Endothelial cell of umbilical vein (primary cell): ENCODE results near the gene AURKAIP1. TPM values are rescaled to one million over a fixed set of nuclear protein-coding genes. Genes with fewer than 3 reads are reported as not detected.

Experiments used
- BruUV-seq: library from RNA; stranded (reverse); fragments of 400-500 nt; replicated peaks from 2 replicates; lab custom pipeline; 2021; lab: Mats Ljungman, UMichigan
- CTCF ChIA-PET: fragments of 300-600, 350-600 bp; sonication (Branson Sonifier 250); formaldehyde crosslinking; loops from one replicate; lab custom pipeline; 2021; ENCODE audit warnings: antibody characterized with exemption, inconsistent platforms; lab: Charles Lee
- POLR2A ChIA-PET: fragments of 300-600, 350-600 bp; sonication (Branson Sonifier 250); formaldehyde crosslinking; loops from one replicate; lab custom pipeline; 2021; ENCODE audit warnings: antibody characterized with exemption, inconsistent platforms; lab: Charles Lee
- DNase-seq: peaks from one replicate; pipeline ENCODE4 v3.0.0-alpha.2; 2011; ENCODE audit warnings: low read depth, low spot score
- FAIRE-seq: peaks from 2 replicates; lab custom pipeline; 2011; peaks lifted over from hg19 to GRCh38; lab: Jason Lieb, UNC
- H2AFZ ChIP-seq: 2 replicates; pipeline ENCODE4 v1.6.0; 2012; ENCODE audit warnings: low read depth, low read length, control low read depth, inconsistent platforms
- H3K27ac ChIP-seq: 2 replicates; pipeline ENCODE4 v1.5.1; 2011; ENCODE audit warnings: low read depth, mild to moderate bottlenecking, control low read depth, low read length, moderate library complexity; ENCODE audit not compliant: insufficient read depth
- H3K27me3 ChIP-seq, 2 experiments: 2 replicates each; pipeline versions ENCODE4 v1.6.0 to v1.6.1; 2011; ENCODE audit warnings: low read length in 2 of 2, mixed read lengths in 1 of 2; ENCODE audit not compliant: control insufficient read depth in 2 of 2, insufficient read depth in 2 of 2
- H3K36me3 ChIP-seq, 2 experiments: 2 replicates in 1 of 2; 3 replicates in 1 of 2; pipeline ENCODE4 v1.5.1; 2011; ENCODE audit warnings: low read length in 2 of 2, mild to moderate bottlenecking in 1 of 2, moderate library complexity in 1 of 2; ENCODE audit not compliant: control insufficient read depth in 2 of 2, insufficient read depth in 2 of 2; ENCODE audit errors: extremely low read depth in 1 of 2
- H3K4me1 ChIP-seq: 3 replicates; pipeline ENCODE4 v1.5.1; 2011; ENCODE audit warnings: mild to moderate bottlenecking, low read length; ENCODE audit not compliant: control insufficient read depth, insufficient read depth; ENCODE audit errors: extremely low read depth
- H3K4me2 ChIP-seq: 2 replicates; pipeline ENCODE4 v1.6.1; 2011; ENCODE audit warnings: low read length, control low read depth, mixed read lengths; ENCODE audit not compliant: insufficient read depth
- H3K4me3 ChIP-seq, 3 experiments: fragments of 200-600 bp in 1 of 3; sonication (generic), shearing (Covaris generic) in 1 of 3; replicated peaks in 1 of 3; 2 replicates each; pipeline ENCODE4 v1.5.1; 2011 to 2016; ENCODE audit warnings: control low read depth in 3 of 3, low read length in 3 of 3, mild to moderate bottlenecking in 2 of 3, inconsistent platforms in 1 of 3, low read depth in 1 of 3, moderate library complexity in 1 of 3; ENCODE audit not compliant: insufficient read depth in 1 of 3
- H3K79me2 ChIP-seq: 2 replicates; pipeline ENCODE4 v1.6.0; 2012; ENCODE audit warnings: low read length, inconsistent platforms; ENCODE audit not compliant: control insufficient read depth, insufficient read depth
- H3K9ac ChIP-seq: replicated peaks from 2 replicates; pipeline ENCODE3; 2011; ENCODE audit warnings: low read length, control low read depth; ENCODE audit not compliant: insufficient read depth; ENCODE audit errors: extremely low read depth
- H3K9me1 ChIP-seq: replicated peaks from 3 replicates; pipeline ENCODE4 v1.6.0; 2011; ENCODE audit warnings: mild to moderate bottlenecking, low read length; ENCODE audit not compliant: control insufficient read depth, insufficient read depth; ENCODE audit errors: extremely low read depth
- H3K9me3 ChIP-seq: replicated peaks from 2 replicates; pipeline ENCODE4 v1.5.1; 2012; ENCODE audit warnings: low read length, inconsistent platforms; ENCODE audit not compliant: control insufficient read depth, insufficient read depth
- H4K20me1 ChIP-seq: replicated peaks from 2 replicates; pipeline ENCODE3; 2011; ENCODE audit warnings: mild to moderate bottlenecking, low read length; ENCODE audit not compliant: control insufficient read depth, insufficient read depth; ENCODE audit errors: extremely low read depth
- CTCF ChIP-seq, 2 donors: IDR thresholded peaks; 1 replicate in 1 of 2; 2 replicates in 1 of 2; pipeline ENCODE4 v1.5.1; 2011; ENCODE audit warnings: low read length in 2 of 2, mild to moderate bottlenecking in 2 of 2, moderate library complexity in 2 of 2, control low read depth in 1 of 2, inconsistent platforms in 1 of 2, low read depth in 1 of 2; ENCODE audit not compliant: insufficient read depth in 1 of 2; ENCODE audit errors: extremely low read depth in 1 of 2
- EZH2 ChIP-seq: IDR thresholded peaks from 2 replicates; pipeline ENCODE4 v1.6.1; 2012; ENCODE audit warnings: borderline replicate concordance, low read depth, mild to moderate bottlenecking, moderate library complexity, low read length, inconsistent platforms; ENCODE audit not compliant: severe bottlenecking
- FOS ChIP-seq: IDR thresholded peaks from 2 replicates; pipeline ENCODE4 v1.6.1; 2011; ENCODE audit warnings: mild to moderate bottlenecking, low read length, moderate library complexity, borderline replicate concordance; ENCODE audit not compliant: insufficient read depth
- GATA2 ChIP-seq: IDR thresholded peaks from 2 replicates; pipeline ENCODE4 v1.7.0; 2011; ENCODE audit warnings: low read depth, mild to moderate bottlenecking, moderate library complexity, mixed read lengths, low read length; ENCODE audit not compliant: insufficient read length, insufficient read depth
- JUN ChIP-seq: IDR thresholded peaks from 2 replicates; pipeline ENCODE4 v1.6.1; 2011; ENCODE audit warnings: borderline replicate concordance, low read depth; ENCODE audit not compliant: insufficient read length, insufficient read depth
- MAX ChIP-seq: IDR thresholded peaks from 2 replicates; pipeline ENCODE4 v1.6.1; 2011; ENCODE audit not compliant: insufficient read depth, insufficient read length
- MYC ChIP-seq: IDR thresholded peaks from one replicate; pipeline ENCODE4 v1.6.1; 2011; ENCODE audit warnings: mild to moderate bottlenecking, low read depth, low read length
- POLR2A ChIP-seq: IDR thresholded peaks from 2 replicates; pipeline ENCODE4 v1.6.1; 2012; ENCODE audit warnings: low read depth, mild to moderate bottlenecking, control low read depth, low read length
- POLR2AphosphoS5 ChIP-seq: IDR thresholded peaks from 2 replicates; pipeline ENCODE4 v1.6.1; 2012; ENCODE audit warnings: low read depth, mild to moderate bottlenecking, control low read depth, low read length, moderate library complexity; ENCODE audit not compliant: insufficient read depth
- dilution Hi-C: fragments of 300-500 bp; cut with MboI; formaldehyde crosslinking; loops from one replicate; pipeline ENCODE4 v1.15.0; 2019; ENCODE audit warnings: low sequenced_read_pairs; ENCODE audit not compliant: extremely low pct_ligation_motif_present
- intact Hi-C: fragments of 100-400 bp; cut with micrococcal nuclease; formaldehyde crosslinking; loops from one replicate; pipeline ENCODE4 v1.10.0; 2022
- polyA plus RNA-seq, 4 experiments: library from polyadenylated mRNA; depleted of rRNA in 3 of 4; stranded (reverse) in 3 of 4; unstranded in 1 of 4; fragments of >200 nt; gene quantifications; 2 replicates each; pipeline versions ENCODE4 v1.2.1 to v1.2.3, GENCODE V29; 2011 to 2012; ENCODE audit warnings: missing spikeins in 1 of 4
- total RNA-seq: library from RNA; stranded (reverse); gene quantifications from 2 replicates; pipeline ENCODE4 v1.2.3, GENCODE V29; 2021

AURKAIP1 gene
- total and polyA plus RNA-seq, 2 donors (not counting 3 experiments of a cell fraction or from before 2014, with no cell fraction given), result 73.3 to 151 TPM

GRCh38 chr1:1346501-1346890 lies 28.5 kb downstream of the AURKAIP1 start:
- peaks cover 33% of the 10 kb centered on the region for H3K79me2 ChIP-seq
- H3K9me3 ChIP-seq, result no peaks in the 10 kb centered on the region
- TF ChIP-seq JUN, result no peak
- no peak for TF ChIP-seq CTCF (IDR thresholded peaks at IDR 0.05; ENCODE audit: extremely low read depth in 1 of 2, insufficient read depth in 1 of 2, low read depth in 1 of 2, low read length in 2 of 2)
- TF ChIP-seq POLR2A, result no peak
- no peak for TF ChIP-seq FOS
- no peak for TF ChIP-seq GATA2
- no peak for TF ChIP-seq POLR2AphosphoS5
- no peak for TF ChIP-seq MAX
- no peak for TF ChIP-seq MYC
- TF ChIP-seq EZH2, result no peak
- no peaks in the 10 kb centered on the region for H4K20me1 ChIP-seq
- no TSS peak for BruUV-seq
- no peak overlapping the region for H3K4me3 ChIP-seq
- H3K4me2 ChIP-seq, result no peak overlapping the region
- H3K4me1 ChIP-seq, result peaks cover 10% of the 10 kb centered on the region
- H3K27ac ChIP-seq, result no peak overlapping the region
- intact Hi-C loops (no loop called here), dilution Hi-C loops (no loop called here)
- ChIA-PET CTCF (interaction anchor here (0.6 to 2.0 kb wide), 3 partner anchors 26 to 123 kb away, joined by 3 to 6 read pairs (median 4); no protein-coding TSS in a partner anchor), POLR2A (no interaction called here)
- no peaks in the 10 kb centered on the region for H3K27me3 ChIP-seq
- no peak overlapping the region for H3K9ac ChIP-seq
- no peak for DNase-seq
- FAIRE-seq, result no peak
- no peak overlapping the region for H2AFZ ChIP-seq
- H3K36me3 ChIP-seq, result peaks cover 0 to 2% of the 10 kb centered on the region in 2 experiments
- no peaks in the 10 kb centered on the region for H3K9me1 ChIP-seq
